DND-41 (cell line): ENCODE results near the gene MLNR.

Experiments used
- ATAC-seq: fragments of 200-7000 bp; cut with Tn5 transposase; 3 replicates; pipeline ENCODE4 v1.9.1; 2021; ENCODE audit warnings: low read depth; ENCODE audit not compliant: insufficient read depth
- DNase-seq: peaks from one replicate; pipeline ENCODE4 v3.0.0-alpha.2; 2020
- H2AFZ ChIP-seq: 2 replicates; pipeline ENCODE4 v1.6.0; 2012; ENCODE audit warnings: low read depth, low read length
- H3K27ac ChIP-seq: 2 replicates; pipeline ENCODE4 v1.5.1; 2012; ENCODE audit warnings: low read length, inconsistent platforms
- H3K27me3 ChIP-seq: fragments of 200-600 bp; sonication (generic); 2 replicates; pipeline ENCODE4 v1.6.0; 2012; ENCODE audit warnings: low read length, mild to moderate bottlenecking, inconsistent platforms; ENCODE audit not compliant: insufficient read depth, poor library complexity
- H3K36me3 ChIP-seq: 2 replicates; pipeline ENCODE4 v1.5.1; 2012; ENCODE audit warnings: low read length, inconsistent platforms; ENCODE audit not compliant: insufficient read depth
- H3K4me1 ChIP-seq: 2 replicates; pipeline ENCODE4 v1.5.1; 2012; ENCODE audit warnings: mild to moderate bottlenecking, low read length; ENCODE audit not compliant: insufficient read depth
- H3K4me2 ChIP-seq: 2 replicates; pipeline ENCODE4 v1.6.0; 2012; ENCODE audit warnings: mild to moderate bottlenecking, moderate library complexity, low read length, inconsistent platforms; ENCODE audit not compliant: insufficient read depth
- H3K4me3 ChIP-seq, 2 experiments: fragments of 200-600 bp in 1 of 2; shearing (Covaris generic) in 1 of 2; 2 replicates each; pipeline ENCODE4 v1.5.1; 2012 to 2016; ENCODE audit warnings: inconsistent platforms in 2 of 2, low read length in 2 of 2, mild to moderate bottlenecking in 2 of 2, low read depth in 1 of 2, moderate library complexity in 1 of 2
- H3K79me2 ChIP-seq: 2 replicates; pipeline ENCODE4 v1.6.0; 2012; ENCODE audit warnings: low read length, inconsistent platforms; ENCODE audit not compliant: insufficient read depth
- H3K9ac ChIP-seq: 2 replicates; pipeline ENCODE4 v1.6.0; 2012; ENCODE audit warnings: low read depth, mild to moderate bottlenecking, inconsistent platforms, low read length, moderate library complexity
- H3K9me3 ChIP-seq: 2 replicates; pipeline ENCODE4 v1.5.1; 2012; ENCODE audit warnings: low read length, moderate library complexity, mild to moderate bottlenecking, inconsistent platforms; ENCODE audit not compliant: insufficient read depth, severe bottlenecking
- H4K20me1 ChIP-seq: 2 replicates; pipeline ENCODE4 v1.6.0; 2012; ENCODE audit warnings: low read length; ENCODE audit not compliant: insufficient read depth
- CTCF ChIP-seq: IDR thresholded peaks from 2 replicates; pipeline ENCODE4 v1.5.1; 2012; ENCODE audit warnings: borderline replicate concordance, low read length, moderate library complexity, mild to moderate bottlenecking; ENCODE audit not compliant: poor library complexity, severe bottlenecking; ENCODE audit errors: extremely low read depth
- EZH2 ChIP-seq: IDR thresholded peaks from 3 replicates; pipeline ENCODE4 v1.6.1; 2012; ENCODE audit warnings: borderline replicate concordance, low read depth, mild to moderate bottlenecking, moderate library complexity, low read length, inconsistent platforms; ENCODE audit not compliant: severe bottlenecking

Gene MLNR

GRCh38 chr13:49240017-49240416 is 19.9 kb downstream of the MLNR start:
- ATAC-seq (peak; percentile 86), DNase-seq (peak; percentile 51)
- no peak overlapping the region for H3K9ac ChIP-seq
- H3K36me3 ChIP-seq: no peaks in the 10 kb centered on the region
- peak; percentile 77 for TF ChIP-seq CTCF
- no peak for TF ChIP-seq EZH2
- no peak overlapping the region for H3K27ac ChIP-seq
- peaks cover 6% of the 10 kb centered on the region for H3K9me3 ChIP-seq
- no peaks in the 10 kb centered on the region for H3K79me2 ChIP-seq
- H3K27me3 ChIP-seq: no peaks in the 10 kb centered on the region
- H3K4me2 ChIP-seq: no peak overlapping the region
- H3K4me3 ChIP-seq: no peak overlapping the region
- H4K20me1 ChIP-seq: no peaks in the 10 kb centered on the region
- H3K4me1 ChIP-seq: no peaks in the 10 kb centered on the region
- no peak overlapping the region for H2AFZ ChIP-seq

- Histone ChIP-seq H3K27me3 (no peaks in the 10 kb centered on the region), H3K4me2 (no peak overlapping the region), H3K4me3 (no peak overlapping the region), H3K79me2 (no peaks in the 10 kb centered on the region), H3K9ac (no peak overlapping the region), H3K4me1 (peaks cover 2% of the 10 kb centered on the region), H3K36me3 (no peaks in the 10 kb centered on the region), H4K20me1 (no peaks in the 10 kb centered on the region), H2AFZ (no peak overlapping the region), H3K27ac (no peak overlapping the region), H3K9me3 (peaks cover 6% of the 10 kb centered on the region)
- ATAC-seq (no peak), DNase-seq (no peak)
- TF ChIP-seq CTCF (no peak), EZH2 (no peak)
Observed at GRCh38 chr13:49241296-49241695, 21.2 kb downstream of the MLNR start.

GRCh38 chr13:49245101-49245500 is 25.0 kb downstream of the MLNR start:
- H4K20me1 ChIP-seq: no peaks in the 10 kb centered on the region

More at GRCh38 chr13:49245101-49245500, 25.0 kb downstream of the MLNR start:
- Histone ChIP-seq H3K9me3 (peaks cover 6% of the 10 kb centered on the region), H3K27me3 (no peaks in the 10 kb centered on the region), H3K9ac (no peak overlapping the region), H3K4me1 (peaks cover 29% of the 10 kb centered on the region), H3K4me2 (no peak overlapping the region), H3K36me3 (peaks cover 1% of the 10 kb centered on the region), H3K79me2 (peaks cover 36% of the 10 kb centered on the region), H3K4me3 (no peak overlapping the region), H3K27ac (no peak overlapping the region), H2AFZ (no peak overlapping the region)
- no peak for DNase-seq
- TF ChIP-seq EZH2 (no peak), CTCF (no peak)
- ATAC-seq: no peak
